Right atrium auricular region (tissue), 2 donors: Measurements from ENCODE around the gene ARNT2. TPM values are rescaled to one million over a fixed set of nuclear protein-coding genes. Genes with fewer than 3 reads are reported as not detected.

Experiments
- DNase-seq: peaks from one replicate; pipeline ENCODE4 v3.0.0-alpha.2; 2019; ENCODE audit warnings: low spot score
- H3K27ac ChIP-seq, 2 donors: fragments of 200-600 bp; sonication (generic); 1 replicate in 1 of 2; 2 replicates in 1 of 2; pipeline ENCODE4 v1.5.1; 2016 to 2019
- H3K27me3 ChIP-seq, 2 donors: fragments of 200-600 bp; sonication (generic); one replicate each; pipeline versions ENCODE4 v1.5.1 to v1.6.0; 2017 to 2019
- H3K36me3 ChIP-seq: fragments of 200-600 bp; sonication (generic); one replicate; pipeline ENCODE4 v1.5.1; 2016
- H3K4me1 ChIP-seq, 2 donors: fragments of 200-600 bp; sonication (generic); one replicate each; pipeline versions ENCODE4 v1.5.1 to v1.6.0; 2017 to 2019
- H3K4me3 ChIP-seq, 2 donors: fragments of 200-600 bp; sonication (generic); 1 replicate in 1 of 2; 2 replicates in 1 of 2; pipeline ENCODE4 v1.5.1; 2017 to 2019; ENCODE audit warnings: mild to moderate bottlenecking in 1 of 2, moderate library complexity in 1 of 2
- H3K9me3 ChIP-seq, 2 donors: fragments of 200-600 bp; sonication (generic); one replicate each; pipeline ENCODE4 v1.5.1; 2019
- total RNA-seq, 2 donors: library from RNA; depleted of rRNA; stranded (reverse); fragments of >200 nt; gene quantifications; one replicate each; pipeline ENCODE4 v1.1.0, GENCODE V29; 2016
- TF ChIP-seq, protein P1 (sequence below), 2 donors: fragments of 200-600 bp; sonication (generic); IDR thresholded peaks; one replicate each; pipeline ENCODE4 v1.5.1; 2019; ENCODE audit warnings: antibody characterized with exemption in 2 of 2

The ARNT2 gene
- total RNA-seq, 2 donors from 2014 or later, result 4.8 to 8.4 TPM

DNA sequence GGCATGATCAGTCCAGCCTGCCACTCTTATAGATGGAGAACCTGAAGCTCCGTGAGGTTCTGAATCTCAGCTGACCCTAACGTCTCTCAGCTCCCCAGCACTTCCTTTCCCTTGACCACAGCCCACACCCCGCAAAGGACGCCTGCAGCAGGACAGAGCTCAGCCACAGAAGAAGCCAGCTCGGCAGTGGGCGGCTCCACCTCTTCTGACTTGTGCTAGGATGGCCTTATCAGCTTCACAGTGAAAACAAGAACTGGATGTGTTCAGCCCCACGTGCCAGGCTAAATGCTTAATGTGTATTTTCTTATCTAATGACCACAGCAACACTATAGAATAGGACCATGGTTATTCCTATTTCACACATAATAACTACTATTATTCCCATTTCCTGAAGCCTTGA lies 127.6 kb downstream of the ARNT2 start:
- TF ChIP-seq, protein P1, sequence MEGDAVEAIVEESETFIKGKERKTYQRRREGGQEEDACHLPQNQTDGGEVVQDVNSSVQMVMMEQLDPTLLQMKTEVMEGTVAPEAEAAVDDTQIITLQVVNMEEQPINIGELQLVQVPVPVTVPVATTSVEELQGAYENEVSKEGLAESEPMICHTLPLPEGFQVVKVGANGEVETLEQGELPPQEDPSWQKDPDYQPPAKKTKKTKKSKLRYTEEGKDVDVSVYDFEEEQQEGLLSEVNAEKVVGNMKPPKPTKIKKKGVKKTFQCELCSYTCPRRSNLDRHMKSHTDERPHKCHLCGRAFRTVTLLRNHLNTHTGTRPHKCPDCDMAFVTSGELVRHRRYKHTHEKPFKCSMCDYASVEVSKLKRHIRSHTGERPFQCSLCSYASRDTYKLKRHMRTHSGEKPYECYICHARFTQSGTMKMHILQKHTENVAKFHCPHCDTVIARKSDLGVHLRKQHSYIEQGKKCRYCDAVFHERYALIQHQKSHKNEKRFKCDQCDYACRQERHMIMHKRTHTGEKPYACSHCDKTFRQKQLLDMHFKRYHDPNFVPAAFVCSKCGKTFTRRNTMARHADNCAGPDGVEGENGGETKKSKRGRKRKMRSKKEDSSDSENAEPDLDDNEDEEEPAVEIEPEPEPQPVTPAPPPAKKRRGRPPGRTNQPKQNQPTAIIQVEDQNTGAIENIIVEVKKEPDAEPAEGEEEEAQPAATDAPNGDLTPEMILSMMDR (IDR thresholded peaks at IDR 0.05), result no peak

DNA sequence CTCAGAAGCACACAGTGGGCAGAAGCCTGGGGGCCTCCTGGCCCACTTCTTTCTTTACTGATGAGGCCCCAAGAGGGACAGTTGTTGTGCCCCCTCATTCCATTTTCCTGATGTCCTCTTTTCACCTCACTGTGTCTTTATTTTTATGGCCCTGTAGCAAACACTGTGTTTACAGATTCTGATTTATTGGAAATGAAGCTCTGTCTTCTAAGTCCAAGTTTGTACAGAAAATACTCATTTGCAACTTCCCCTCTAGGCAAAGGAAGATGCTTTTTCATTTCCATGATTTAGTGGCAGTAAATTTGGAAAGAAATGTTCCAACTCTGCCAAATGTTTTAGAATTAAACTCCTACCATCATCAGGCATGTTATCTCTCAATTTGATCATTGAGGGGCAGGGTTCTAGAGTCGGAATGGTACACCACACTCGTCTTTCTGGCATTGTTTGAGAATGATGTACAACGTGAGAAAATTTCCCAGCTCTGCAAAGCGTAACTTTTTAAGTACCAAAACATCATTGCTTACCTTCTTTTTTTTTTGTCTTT lies 129.7 kb downstream of the ARNT2 start:
- TF ChIP-seq, protein P1 (IDR thresholded peaks at IDR 0.05), result no peak
- Histone ChIP-seq H3K36me3 (no peaks in the 10 kb centered on the region), H3K4me3 (no peak overlapping the region), H3K9me3 (no peaks in the 10 kb centered on the region), H3K27ac (no peak overlapping the region), H3K27me3 (no peaks in the 10 kb centered on the region), H3K4me1 (peaks cover 0 to 15% of the 10 kb centered on the region in 2 donors)
- no peak for DNase-seq

More for the DNA sequence above, 127.6 kb downstream of the ARNT2 start:
- H3K4me1 ChIP-seq, result peaks cover 0 to 20% of the 10 kb centered on the region in 2 donors
- no peaks in the 10 kb centered on the region for H3K36me3 ChIP-seq
- H3K4me3 ChIP-seq, result no peak overlapping the region
- no peaks in the 10 kb centered on the region for H3K9me3 ChIP-seq
- no peaks in the 10 kb centered on the region for H3K27me3 ChIP-seq
- H3K27ac ChIP-seq, result no peak overlapping the region
- no peak for DNase-seq

DNA sequence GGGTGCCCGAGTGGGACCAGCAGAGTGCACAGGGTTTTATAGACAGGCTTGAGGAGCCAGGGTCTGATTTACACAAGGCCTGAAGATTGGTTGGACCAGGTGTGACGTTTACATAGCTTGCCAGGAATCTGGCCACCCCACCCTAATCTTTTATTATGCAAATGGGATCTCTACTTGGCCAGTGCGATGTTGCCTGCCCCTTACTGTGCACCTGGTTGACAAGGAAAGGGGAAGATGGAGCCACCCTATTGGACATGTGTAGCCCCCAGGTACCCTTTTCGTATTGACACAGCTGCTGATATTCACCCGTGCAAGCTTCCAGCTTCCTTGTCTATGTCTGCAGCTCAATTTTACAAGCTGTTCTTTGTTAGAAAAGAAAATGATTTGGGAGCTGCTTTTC lies 132.0 kb downstream of the ARNT2 start:
- H3K27ac ChIP-seq, result no peak overlapping the region

DNA sequence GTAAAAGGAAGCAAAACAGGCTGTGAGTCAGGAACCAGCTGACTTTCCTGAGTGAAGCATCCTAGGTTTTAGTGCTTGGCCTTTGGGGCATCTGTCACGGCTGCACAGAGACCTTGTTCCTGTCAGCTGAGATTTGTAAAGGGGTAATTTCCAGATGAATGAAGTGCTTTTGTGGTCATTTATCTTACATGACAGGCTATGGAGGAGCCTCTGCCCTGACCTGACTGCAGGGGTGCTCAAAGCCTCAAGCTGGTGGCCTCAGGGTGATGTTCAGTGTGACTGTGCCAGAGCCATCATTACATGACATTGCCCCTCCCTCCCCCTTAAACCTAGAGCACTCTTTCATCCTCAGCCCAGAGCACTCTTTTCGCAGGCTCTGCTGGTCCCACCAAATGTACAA lies 132.5 kb downstream of the ARNT2 start:
- Histone ChIP-seq H3K4me1 (peaks cover 0 to 3% of the 10 kb centered on the region in 2 donors), H3K36me3 (no peaks in the 10 kb centered on the region), H3K27ac (no peak overlapping the region), H3K27me3 (no peaks in the 10 kb centered on the region), H3K9me3 (no peaks in the 10 kb centered on the region), H3K4me3 (no peak overlapping the region)
- no peak for DNase-seq
- TF ChIP-seq, protein P1 (IDR thresholded peaks at IDR 0.05), result no peak

More for the DNA sequence above, 132.0 kb downstream of the ARNT2 start:
- DNase-seq, result no peak
- no peaks in the 10 kb centered on the region for H3K36me3 ChIP-seq
- no peaks in the 10 kb centered on the region for H3K9me3 ChIP-seq
- no peak overlapping the region for H3K4me3 ChIP-seq
- TF ChIP-seq, protein P1 (IDR thresholded peaks at IDR 0.05), result no peak
- H3K27me3 ChIP-seq, result no peaks in the 10 kb centered on the region
- H3K4me1 ChIP-seq, result peaks cover 0 to 8% of the 10 kb centered on the region in 2 donors

DNA sequence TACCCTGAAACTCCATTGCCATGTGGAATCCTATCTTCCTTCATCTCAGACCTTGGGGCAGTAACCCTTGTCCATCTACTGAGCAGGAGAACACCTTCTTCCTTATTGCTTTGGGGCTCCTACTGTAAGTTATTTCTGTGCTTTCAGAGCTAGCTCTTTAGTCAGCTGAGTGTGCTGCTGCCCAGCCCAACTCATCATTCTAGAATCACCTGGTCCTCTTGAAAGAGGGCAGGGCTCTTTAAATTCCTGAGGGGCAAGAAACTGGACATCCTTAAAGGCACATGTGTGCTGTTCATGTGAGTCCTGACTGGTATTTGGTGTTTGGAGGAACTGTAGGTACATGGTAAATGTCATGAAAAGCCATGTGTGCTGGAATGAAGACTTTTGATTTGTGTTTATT lies 140.9 kb downstream of the ARNT2 start:
- no peak for DNase-seq
- TF ChIP-seq, protein P1 (IDR thresholded peaks at IDR 0.05), result no peak
- Histone ChIP-seq H3K4me3 (no peak overlapping the region), H3K27ac (no peak overlapping the region), H3K36me3 (no peaks in the 10 kb centered on the region), H3K4me1 (no peaks in the 10 kb centered on the region), H3K9me3 (no peaks in the 10 kb centered on the region), H3K27me3 (no peaks in the 10 kb centered on the region)

DNA sequence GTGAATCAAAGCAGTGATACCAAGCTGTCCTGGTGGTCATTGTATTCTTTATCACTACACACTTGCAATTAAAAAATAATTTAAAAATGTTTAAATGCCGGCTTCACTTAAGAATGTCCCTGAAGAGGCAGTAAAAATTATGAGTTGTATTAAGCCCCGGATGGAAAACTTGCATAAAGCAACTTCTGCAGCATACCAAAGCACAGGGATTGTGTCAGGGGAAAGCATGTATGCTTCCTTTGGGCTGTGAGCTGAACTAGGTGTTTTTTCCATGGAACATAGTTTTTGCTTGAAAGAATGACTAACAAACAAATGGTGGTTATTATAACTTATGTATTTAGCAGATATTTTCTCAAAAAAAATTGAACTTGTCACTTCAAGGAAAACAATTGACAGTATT lies 143.1 kb downstream of the ARNT2 start:
- Histone ChIP-seq H3K9me3 (no peaks in the 10 kb centered on the region), H3K27me3 (no peaks in the 10 kb centered on the region), H3K4me1 (no peaks in the 10 kb centered on the region), H3K36me3 (no peaks in the 10 kb centered on the region), H3K4me3 (no peak overlapping the region), H3K27ac (no peak overlapping the region)
- no peak for DNase-seq
- TF ChIP-seq, protein P1 (IDR thresholded peaks at IDR 0.05), result no peak
